Activated CD4-positive, alpha-beta T cell treated with anti-CD3 and anti-CD28 coated beads, Interleukin-2, amount 10 ng/mL, durations not matched to agents 7 days and 5 days (primary cell): ENCODE results near the gene WFDC5. TPM values are rescaled to one million over a fixed set of nuclear protein-coding genes. Genes with fewer than 3 reads are reported as not detected.

Experiments
- CTCF ChIA-PET: fragments of 350-600 bp; sonication (Branson Sonifier 250); formaldehyde crosslinking; loops from one replicate; lab custom pipeline; 2021; ENCODE audit warnings: antibody characterized with exemption; lab: Charles Lee
- POLR2A ChIA-PET: fragments of 350-600 bp; sonication (Branson Sonifier 250); formaldehyde crosslinking; loops from one replicate; lab custom pipeline; 2021; ENCODE audit warnings: antibody characterized with exemption; lab: Charles Lee
- DNase-seq: peaks from one replicate; pipeline ENCODE4 v3.0.0-alpha.2; 2020
- H3K27ac Mint-ChIP-seq: one replicate; pipeline ENCODE4 v1.8.0; 2021; ENCODE audit warnings: mild to moderate bottlenecking, moderate library complexity, mixed read lengths
- H3K27me3 Mint-ChIP-seq: one replicate; pipeline ENCODE4 v1.8.0; 2021; ENCODE audit warnings: mixed read lengths
- H3K36me3 Mint-ChIP-seq: one replicate; pipeline ENCODE4 v1.8.0; 2021; ENCODE audit warnings: low read depth, mixed read lengths
- H3K4me1 Mint-ChIP-seq: one replicate; pipeline ENCODE4 v1.8.0; 2021; ENCODE audit warnings: mixed read lengths
- H3K4me3 Mint-ChIP-seq: one replicate; pipeline ENCODE4 v1.8.0; 2021; ENCODE audit warnings: mild to moderate bottlenecking, moderate library complexity, mixed read lengths
- H3K9me3 Mint-ChIP-seq: one replicate; pipeline ENCODE4 v1.8.0; 2021; ENCODE audit warnings: mixed read lengths
- total RNA-seq, 2 experiments: library from RNA; stranded (reverse); gene quantifications; one replicate each; pipeline ENCODE4 v1.2.3, GENCODE V29; 2021

The WFDC5 gene
- total RNA-seq, 2 experiments from 2014 or later: not detected

GRCh38 chr20:45096781-45097180 lies 18.2 kb downstream of the WFDC5 start:
- ChIA-PET POLR2A (no interaction called here), CTCF (interaction anchor here (0.6 to 3.4 kb wide), 13 partner anchors 8 to 674 kb away, joined by 3 to 18 read pairs (median 4); no protein-coding TSS in a partner anchor)
- Mint-ChIP-seq H3K27ac (no peak overlapping the region), H3K9me3 (no peaks in the 10 kb centered on the region), H3K36me3 (no peaks in the 10 kb centered on the region), H3K4me3 (no peak overlapping the region), H3K27me3 (peaks cover 39% of the 10 kb centered on the region), H3K4me1 (peaks cover 14% of the 10 kb centered on the region)
- no peak for DNase-seq

- Mint-ChIP-seq H3K9me3 (no peaks in the 10 kb centered on the region), H3K36me3 (no peaks in the 10 kb centered on the region), H3K27ac (no peak overlapping the region), H3K27me3 (peaks cover 32% of the 10 kb centered on the region), H3K4me1 (peaks cover 12% of the 10 kb centered on the region), H3K4me3 (no peak overlapping the region)
- peak; percentile 73 for DNase-seq
- ChIA-PET CTCF (interaction anchor here (0.6 to 3.4 kb wide), 19 partner anchors 10 to 675 kb away, joined by 3 to 18 read pairs (median 4); no protein-coding TSS in a partner anchor), POLR2A (interaction anchor here (0.8 kb wide), 1 partner anchor 52 kb away, joined by 3 read pairs; no protein-coding TSS in a partner anchor)
These were observed 19.2 kb downstream of the WFDC5 start for GRCh38 chr20:45095805-45096238.

- Mint-ChIP-seq H3K9me3 (no peaks in the 10 kb centered on the region), H3K27ac (no peak overlapping the region), H3K36me3 (peaks cover 4% of the 10 kb centered on the region), H3K4me1 (peaks cover 10% of the 10 kb centered on the region), H3K27me3 (peaks cover 26% of the 10 kb centered on the region), H3K4me3 (no peak overlapping the region)
- ChIA-PET CTCF (interaction anchor here (0.6 to 3.4 kb wide), 10 partner anchors 11 to 742 kb away, joined by 3 to 18 read pairs (median 5); no protein-coding TSS in a partner anchor), POLR2A (interaction anchor here (0.8 kb wide), 1 partner anchor 51 kb away, joined by 3 read pairs; no protein-coding TSS in a partner anchor)
- no peak for DNase-seq
These were observed 20.0 kb downstream of the WFDC5 start for GRCh38 chr20:45094864-45095574.

- CTCF ChIA-PET: interaction anchor here (1.2 to 3.4 kb wide), 3 partner anchors 12 to 50 kb away, joined by 4 to 18 read pairs (median 5); no protein-coding TSS in a partner anchor
- Mint-ChIP-seq H3K4me3 (no peak overlapping the region), H3K9me3 (no peaks in the 10 kb centered on the region), H3K27me3 (peaks cover 18% of the 10 kb centered on the region), H3K27ac (no peak overlapping the region), H3K4me1 (peaks cover 10% of the 10 kb centered on the region), H3K36me3 (peaks cover 4% of the 10 kb centered on the region)
- DNase-seq: no peak
- POLR2A ChIA-PET: no interaction called here
These were observed 20.8 kb downstream of the WFDC5 start for GRCh38 chr20:45094201-45094600.

GRCh38 chr20:45092898-45093297 lies 22.1 kb downstream of the WFDC5 start:
- peaks cover 11% of the 10 kb centered on the region for H3K27me3 Mint-ChIP-seq
- ChIA-PET CTCF (interaction anchor here (1.2 to 1.5 kb wide), 2 partner anchors 13 to 49 kb away, joined by 3 to 4 read pairs; no protein-coding TSS in a partner anchor), POLR2A (no interaction called here)
- no peak overlapping the region for H3K4me3 Mint-ChIP-seq
- no peaks in the 10 kb centered on the region for H3K9me3 Mint-ChIP-seq
- peaks cover 4% of the 10 kb centered on the region for H3K36me3 Mint-ChIP-seq
- H3K27ac Mint-ChIP-seq: no peak overlapping the region
- H3K4me1 Mint-ChIP-seq: peaks cover 5% of the 10 kb centered on the region
- DNase-seq: no peak

GRCh38 chr20:45091366-45091765 lies 23.6 kb downstream of the WFDC5 start:
- CTCF ChIA-PET: interaction anchor here (0.6 to 1.4 kb wide), 2 partner anchors 16 to 47 kb away, joined by 3 to 4 read pairs; no protein-coding TSS in a partner anchor

GRCh38 chr20:45090481-45090880 lies 24.5 kb downstream of the WFDC5 start:
- H3K9me3 Mint-ChIP-seq: no peaks in the 10 kb centered on the region
- H3K36me3 Mint-ChIP-seq: peaks cover 21% of the 10 kb centered on the region
- H3K4me1 Mint-ChIP-seq: no peaks in the 10 kb centered on the region
- H3K27ac Mint-ChIP-seq: no peak overlapping the region
- no peaks in the 10 kb centered on the region for H3K27me3 Mint-ChIP-seq
- no peak for DNase-seq
- no peak overlapping the region for H3K4me3 Mint-ChIP-seq
- POLR2A ChIA-PET: no interaction called here
- CTCF ChIA-PET: interaction anchor here (1.3 to 1.4 kb wide), 2 partner anchors 15 to 23 kb away, joined by 3 read pairs; no protein-coding TSS in a partner anchor

More at GRCh38 chr20:45091366-45091765, 23.6 kb downstream of the WFDC5 start:
- no peak overlapping the region for H3K4me3 Mint-ChIP-seq
- no peaks in the 10 kb centered on the region for H3K9me3 Mint-ChIP-seq
- H3K27me3 Mint-ChIP-seq: no peaks in the 10 kb centered on the region
- no peak for DNase-seq
- H3K27ac Mint-ChIP-seq: no peak overlapping the region
- H3K36me3 Mint-ChIP-seq: peaks cover 13% of the 10 kb centered on the region
- POLR2A ChIA-PET: no interaction called here
- no peaks in the 10 kb centered on the region for H3K4me1 Mint-ChIP-seq

- H3K27me3 Mint-ChIP-seq: no peaks in the 10 kb centered on the region
- peak overlapping the region; percentile 11 for H3K27ac Mint-ChIP-seq
- no peak for DNase-seq
- POLR2A ChIA-PET: no interaction called here
- CTCF ChIA-PET: interaction anchor here (0.9 kb wide), 1 partner anchor 11 kb away, joined by 5 read pairs; no protein-coding TSS in a partner anchor
- no peaks in the 10 kb centered on the region for H3K9me3 Mint-ChIP-seq
- no peaks in the 10 kb centered on the region for H3K4me1 Mint-ChIP-seq
- no peak overlapping the region for H3K4me3 Mint-ChIP-seq
- peaks cover 33% of the 10 kb centered on the region for H3K36me3 Mint-ChIP-seq
These were observed 26.7 kb downstream of the WFDC5 start for GRCh38 chr20:45088247-45088646.

- H3K4me3 Mint-ChIP-seq: no peak overlapping the region
- CTCF ChIA-PET: interaction anchor here (0.9 kb wide), 1 partner anchor 11 kb away, joined by 5 read pairs; no protein-coding TSS in a partner anchor
- POLR2A ChIA-PET: no interaction called here
- no peak for DNase-seq
- no peaks in the 10 kb centered on the region for H3K9me3 Mint-ChIP-seq
- H3K4me1 Mint-ChIP-seq: no peaks in the 10 kb centered on the region
- H3K27me3 Mint-ChIP-seq: no peaks in the 10 kb centered on the region
- H3K36me3 Mint-ChIP-seq: peaks cover 38% of the 10 kb centered on the region
- H3K27ac Mint-ChIP-seq: peak overlapping the region; percentile 11
These were observed 27.2 kb downstream of the WFDC5 start for GRCh38 chr20:45087814-45088213.

- CTCF ChIA-PET: interaction anchor here (0.9 kb wide), 1 partner anchor 10 kb away, joined by 5 read pairs; no protein-coding TSS in a partner anchor
- Mint-ChIP-seq H3K9me3 (no peaks in the 10 kb centered on the region), H3K27me3 (no peaks in the 10 kb centered on the region), H3K36me3 (peaks cover 43% of the 10 kb centered on the region), H3K4me3 (no peak overlapping the region), H3K4me1 (no peaks in the 10 kb centered on the region), H3K27ac (no peak overlapping the region)
- POLR2A ChIA-PET: no interaction called here
- no peak for DNase-seq
These were observed 27.7 kb downstream of the WFDC5 start for GRCh38 chr20:45087097-45087790.

GRCh38 chr20:45085867-45086266 lies 29.1 kb downstream of the WFDC5 start:
- H3K4me1 Mint-ChIP-seq: peaks cover 3% of the 10 kb centered on the region
- H3K36me3 Mint-ChIP-seq: peaks cover 57% of the 10 kb centered on the region
- H3K4me3 Mint-ChIP-seq: no peak overlapping the region
- H3K27me3 Mint-ChIP-seq: no peaks in the 10 kb centered on the region
- H3K9me3 Mint-ChIP-seq: peaks cover 5% of the 10 kb centered on the region
- ChIA-PET CTCF (no interaction called here), POLR2A (no interaction called here)
- no peak for DNase-seq
- peak overlapping the region; percentile 31 for H3K27ac Mint-ChIP-seq

GRCh38 chr20:45085289-45085688 lies 29.7 kb downstream of the WFDC5 start:
- Mint-ChIP-seq H3K27me3 (no peaks in the 10 kb centered on the region), H3K4me3 (no peak overlapping the region), H3K9me3 (peaks cover 6% of the 10 kb centered on the region), H3K27ac (peak overlapping the region; percentile 38), H3K36me3 (peaks cover 62% of the 10 kb centered on the region), H3K4me1 (peaks cover 3% of the 10 kb centered on the region)
- DNase-seq: no peak
- POLR2A ChIA-PET: no interaction called here
- CTCF ChIA-PET: no interaction called here
